GM12873 (cell line): Measurements from ENCODE around the gene DLL4.

Source experiments
- TF ChIP-seq, protein P1 (sequence below): IDR thresholded peaks from 2 replicates; pipeline ENCODE4 v1.5.1; 2012; ENCODE audit warnings: low read depth, mild to moderate bottlenecking, moderate library complexity, low read length, control low read depth; ENCODE audit not compliant: insufficient read depth; ENCODE audit errors: missing control alignments

DLL4 gene

GRCh38 chr15:40928821-40929659 is at the start of gene DLL4:
TSS of gene DLL4 (plus strand) at chr15:40929340. CDS start at chr15:40929669, 329 bp downstream.
- TF ChIP-seq, protein P1, sequence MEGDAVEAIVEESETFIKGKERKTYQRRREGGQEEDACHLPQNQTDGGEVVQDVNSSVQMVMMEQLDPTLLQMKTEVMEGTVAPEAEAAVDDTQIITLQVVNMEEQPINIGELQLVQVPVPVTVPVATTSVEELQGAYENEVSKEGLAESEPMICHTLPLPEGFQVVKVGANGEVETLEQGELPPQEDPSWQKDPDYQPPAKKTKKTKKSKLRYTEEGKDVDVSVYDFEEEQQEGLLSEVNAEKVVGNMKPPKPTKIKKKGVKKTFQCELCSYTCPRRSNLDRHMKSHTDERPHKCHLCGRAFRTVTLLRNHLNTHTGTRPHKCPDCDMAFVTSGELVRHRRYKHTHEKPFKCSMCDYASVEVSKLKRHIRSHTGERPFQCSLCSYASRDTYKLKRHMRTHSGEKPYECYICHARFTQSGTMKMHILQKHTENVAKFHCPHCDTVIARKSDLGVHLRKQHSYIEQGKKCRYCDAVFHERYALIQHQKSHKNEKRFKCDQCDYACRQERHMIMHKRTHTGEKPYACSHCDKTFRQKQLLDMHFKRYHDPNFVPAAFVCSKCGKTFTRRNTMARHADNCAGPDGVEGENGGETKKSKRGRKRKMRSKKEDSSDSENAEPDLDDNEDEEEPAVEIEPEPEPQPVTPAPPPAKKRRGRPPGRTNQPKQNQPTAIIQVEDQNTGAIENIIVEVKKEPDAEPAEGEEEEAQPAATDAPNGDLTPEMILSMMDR, result no peak

GRCh38 chr15:40879609-40880008 is 49.5 kb upstream of the DLL4 start:
- TF ChIP-seq, protein P1, result no peak

GRCh38 chr15:40881351-40881750 is 47.8 kb upstream of the DLL4 start:
- TF ChIP-seq, protein P1, result no peak

GRCh38 chr15:40886586-40886985 is 42.6 kb upstream of the DLL4 start:
- TF ChIP-seq, protein P1, result no peak

GRCh38 chr15:40889112-40889511 is 40.0 kb upstream of the DLL4 start:
- TF ChIP-seq, protein P1, result no peak

- TF ChIP-seq, protein P1, result no peak
Observed at GRCh38 chr15:40891138-40891537, 38.0 kb upstream of the DLL4 start.

- TF ChIP-seq, protein P1, result peak; percentile 71
Observed at GRCh38 chr15:40891810-40892446, 37.2 kb upstream of the DLL4 start.
